Effector memory CD8-positive, alpha-beta T cell (primary cell): ENCODE results near the gene TEKT5.

Experiments used
- ATAC-seq: fragments of 150-1000 bp; cut with Tn5 transposase; replicated peaks from 2 replicates; pipeline ENCODE4 v1.10.0; 2021; ENCODE audit warnings: mild to moderate bottlenecking, moderate library complexity
- DNase-seq, 3 experiments: peaks; one replicate each; pipeline ENCODE4 v3.0.0; 2021
- H3K27ac Mint-ChIP-seq, 2 donors: one replicate each; pipeline ENCODE4 v1.8.0; 2022; ENCODE audit warnings: mild to moderate bottlenecking in 2 of 2, mixed read lengths in 2 of 2, moderate library complexity in 2 of 2
- H3K27me3 Mint-ChIP-seq, 2 donors: one replicate each; pipeline ENCODE4 v1.8.0; 2022; ENCODE audit warnings: mixed read lengths in 2 of 2
- H3K36me3 Mint-ChIP-seq: one replicate; pipeline ENCODE4 v1.8.0; 2022; ENCODE audit warnings: mild to moderate bottlenecking, moderate library complexity, mixed read lengths; ENCODE audit not compliant: insufficient read depth
- H3K4me1 Mint-ChIP-seq, 2 donors: one replicate each; pipeline ENCODE4 v1.8.0; 2022; ENCODE audit warnings: low read depth in 2 of 2, mixed read lengths in 2 of 2
- H3K4me3 Mint-ChIP-seq, 2 donors: one replicate each; pipeline ENCODE4 v1.8.0; 2022; ENCODE audit warnings: mild to moderate bottlenecking in 2 of 2, mixed read lengths in 2 of 2, moderate library complexity in 2 of 2
- H3K9me3 Mint-ChIP-seq, 2 donors: one replicate each; pipeline ENCODE4 v1.8.0; 2022; ENCODE audit warnings: mixed read lengths in 2 of 2

TEKT5 gene

GRCh38 chr16:10598157-10598556 lies 96.6 kb downstream of the TEKT5 start:
- DNase-seq (no peak), ATAC-seq (no peak)
- H3K27ac Mint-ChIP-seq: no peak overlapping the region
- H3K27me3 Mint-ChIP-seq: peaks cover 31 to 61% of the 10 kb centered on the region in 2 donors
- no peaks in the 10 kb centered on the region for H3K9me3 Mint-ChIP-seq
- no peaks in the 10 kb centered on the region for H3K36me3 Mint-ChIP-seq
- H3K4me1 Mint-ChIP-seq: peaks cover 0 to 2% of the 10 kb centered on the region in 2 donors
- no peak overlapping the region for H3K4me3 Mint-ChIP-seq

GRCh38 chr16:10597187-10597601 lies 97.5 kb downstream of the TEKT5 start:
- DNase-seq (no peak), ATAC-seq (no peak)
- no peaks in the 10 kb centered on the region for H3K9me3 Mint-ChIP-seq
- no peaks in the 10 kb centered on the region for H3K36me3 Mint-ChIP-seq
- peaks cover 23 to 52% of the 10 kb centered on the region in 2 donors for H3K27me3 Mint-ChIP-seq
- H3K4me3 Mint-ChIP-seq: no peak overlapping the region
- peaks cover 0 to 2% of the 10 kb centered on the region in 2 donors for H3K4me1 Mint-ChIP-seq
- H3K27ac Mint-ChIP-seq: no peak overlapping the region

GRCh38 chr16:10594312-10594950 lies 100.3 kb downstream of the TEKT5 start:
- Mint-ChIP-seq H3K27me3 (peaks cover 13 to 52% of the 10 kb centered on the region in 2 donors), H3K27ac (no peak overlapping the region), H3K9me3 (no peaks in the 10 kb centered on the region), H3K4me1 (peaks cover 0 to 2% of the 10 kb centered on the region in 2 donors), H3K36me3 (no peaks in the 10 kb centered on the region), H3K4me3 (no peak overlapping the region)
- DNase-seq (no peak), ATAC-seq (no peak)

- Mint-ChIP-seq H3K27me3 (peaks cover 27 to 60% of the 10 kb centered on the region in 2 donors), H3K4me1 (peaks cover 0 to 2% of the 10 kb centered on the region in 2 donors), H3K9me3 (no peaks in the 10 kb centered on the region), H3K36me3 (no peaks in the 10 kb centered on the region), H3K4me3 (no peak overlapping the region), H3K27ac (no peak overlapping the region)
- ATAC-seq (no peak), DNase-seq (no peak)
Measured at GRCh38 chr16:10592611-10593010, 102.1 kb downstream of the TEKT5 start.

- Mint-ChIP-seq H3K4me3 (no peak overlapping the region), H3K36me3 (no peaks in the 10 kb centered on the region), H3K27ac (no peak overlapping the region), H3K27me3 (peaks cover 32 to 60% of the 10 kb centered on the region in 2 donors), H3K9me3 (no peaks in the 10 kb centered on the region), H3K4me1 (no peaks in the 10 kb centered on the region)
- no peak for ATAC-seq
- DNase-seq: no peak
Measured at GRCh38 chr16:10590342-10590741, 104.4 kb downstream of the TEKT5 start.

- Mint-ChIP-seq H3K27ac (no peak overlapping the region), H3K36me3 (no peaks in the 10 kb centered on the region), H3K4me3 (no peak overlapping the region), H3K9me3 (no peaks in the 10 kb centered on the region), H3K4me1 (no peaks in the 10 kb centered on the region), H3K27me3 (peaks cover 36 to 72% of the 10 kb centered on the region in 2 donors)
- ATAC-seq: no peak
- DNase-seq: no peak
Measured at GRCh38 chr16:10589109-10589508, 105.6 kb downstream of the TEKT5 start.

- H3K27me3 Mint-ChIP-seq: peaks cover 51 to 87% of the 10 kb centered on the region in 2 donors
- no peak for DNase-seq
- no peak overlapping the region for H3K27ac Mint-ChIP-seq
- no peak overlapping the region for H3K4me3 Mint-ChIP-seq
- no peaks in the 10 kb centered on the region for H3K4me1 Mint-ChIP-seq
- ATAC-seq: no peak
- H3K36me3 Mint-ChIP-seq: no peaks in the 10 kb centered on the region
- H3K9me3 Mint-ChIP-seq: no peaks in the 10 kb centered on the region
Measured at GRCh38 chr16:10587622-10588021, 107.1 kb downstream of the TEKT5 start.

- Mint-ChIP-seq H3K4me3 (no peak overlapping the region), H3K27me3 (peaks cover 66 to 98% of the 10 kb centered on the region in 2 donors), H3K9me3 (no peaks in the 10 kb centered on the region), H3K4me1 (peaks cover 0 to 2% of the 10 kb centered on the region in 2 donors), H3K27ac (no peak overlapping the region), H3K36me3 (no peaks in the 10 kb centered on the region)
- ATAC-seq: no peak
- DNase-seq: no peak
Measured at GRCh38 chr16:10584981-10585438, 109.7 kb downstream of the TEKT5 start.

- Mint-ChIP-seq H3K4me3 (no peak overlapping the region), H3K27me3 (peaks cover 67 to 98% of the 10 kb centered on the region in 2 donors), H3K36me3 (no peaks in the 10 kb centered on the region), H3K9me3 (no peaks in the 10 kb centered on the region), H3K4me1 (peaks cover 0 to 3% of the 10 kb centered on the region in 2 donors), H3K27ac (no peak overlapping the region)
- no peak for DNase-seq
- no peak for ATAC-seq
Measured at GRCh38 chr16:10583269-10583668, 111.5 kb downstream of the TEKT5 start.

GRCh38 chr16:10581507-10581906 lies 113.2 kb downstream of the TEKT5 start:
- Mint-ChIP-seq H3K27ac (no peak overlapping the region), H3K9me3 (no peaks in the 10 kb centered on the region), H3K36me3 (no peaks in the 10 kb centered on the region), H3K4me3 (no peak overlapping the region), H3K4me1 (peaks cover 0 to 3% of the 10 kb centered on the region in 2 donors), H3K27me3 (peaks cover 73 to 98% of the 10 kb centered on the region in 2 donors)
- DNase-seq (no peak), ATAC-seq (no peak)

- Mint-ChIP-seq H3K4me1 (peaks cover 0 to 3% of the 10 kb centered on the region in 2 donors), H3K27me3 (peaks cover 68 to 93% of the 10 kb centered on the region in 2 donors), H3K27ac (no peak overlapping the region), H3K9me3 (no peaks in the 10 kb centered on the region), H3K36me3 (no peaks in the 10 kb centered on the region), H3K4me3 (peak overlapping the region; percentile 19 to 28)
- ATAC-seq: no peak
- no peak for DNase-seq
Measured at GRCh38 chr16:10580883-10581247, 113.9 kb downstream of the TEKT5 start.

- peaks cover 66 to 89% of the 10 kb centered on the region in 2 donors for H3K27me3 Mint-ChIP-seq
- H3K4me3 Mint-ChIP-seq: peak within 1 kb of the TSS; percentile 19 to 28
- peaks cover 0 to 3% of the 10 kb centered on the region in 2 donors for H3K4me1 Mint-ChIP-seq
- H3K36me3 Mint-ChIP-seq: no peaks in the 10 kb centered on the region
- DNase-seq: no peak
- H3K27ac Mint-ChIP-seq: no peak within 1 kb of the TSS
- no peak for ATAC-seq
- H3K9me3 Mint-ChIP-seq: no peaks in the 10 kb centered on the region
Measured at GRCh38 chr16:10579965-10580882, 114.5 kb downstream of the TEKT5 start, which contains the start of gene EMP2. Gene EMP2, minus strand, starts transcription at chr16:10580598. Its CDS starts 32,981 bp downstream, at chr16:10547617.

GRCh38 chr16:10579575-10579964 lies 115.2 kb downstream of the TEKT5 start:
- Mint-ChIP-seq H3K27me3 (peaks cover 63 to 89% of the 10 kb centered on the region in 2 donors), H3K9me3 (no peaks in the 10 kb centered on the region), H3K27ac (no peak overlapping the region), H3K4me3 (no peak overlapping the region), H3K4me1 (peaks cover 0 to 3% of the 10 kb centered on the region in 2 donors), H3K36me3 (no peaks in the 10 kb centered on the region)
- ATAC-seq (no peak), DNase-seq (no peak)
